CD1c-positive myeloid dendritic cell (primary cell): ENCODE data around the gene COG2.
"Not testable (repeated sequence)": the region's sequence is repeated elsewhere in the genome, so short reads cannot be mapped to it uniquely, and the experiment has no call there.

Source experiments
- DNase-seq: peaks from one replicate; pipeline ENCODE4 v3.0.0-alpha.2; 2016; ENCODE audit errors: extremely low spot score

The COG2 gene

GRCh38 chr1:230642263-230642959, at the start of gene COG2:
Gene COG2, plus strand, starts transcription at chr1:230642481. Its CDS starts 126 bp downstream, at chr1:230642607.
- DNase-seq, result peak; percentile 97

GRCh38 chr1:230592848-230593414, 49.4 kb upstream of the COG2 start:
- DNase-seq, result no peak

- no peak for DNase-seq
Observed at GRCh38 chr1:230594214-230594773, 48.0 kb upstream of the COG2 start.

GRCh38 chr1:230595181-230595580, 47.1 kb upstream of the COG2 start:
- no peak for DNase-seq

- no peak for DNase-seq
Observed at GRCh38 chr1:230596306-230596705, 46.0 kb upstream of the COG2 start.

GRCh38 chr1:230598745-230599144, 43.5 kb upstream of the COG2 start:
- DNase-seq, result no peak

GRCh38 chr1:230599926-230600656, 42.2 kb upstream of the COG2 start:
- no peak for DNase-seq

- DNase-seq, result not testable (repeated sequence)
Observed at GRCh38 chr1:230600657-230601400, 41.5 kb upstream of the COG2 start.

- DNase-seq, result peak; percentile 28
Observed at GRCh38 chr1:230609208-230609607, 33.1 kb upstream of the COG2 start.

GRCh38 chr1:230610589-230610988, 31.7 kb upstream of the COG2 start:
- no peak for DNase-seq

- no peak for DNase-seq
Observed at GRCh38 chr1:230611128-230611877, 31.0 kb upstream of the COG2 start.

- DNase-seq, result no peak
Observed at GRCh38 chr1:230611878-230612235, 30.4 kb upstream of the COG2 start.

- DNase-seq, result no peak
Observed at GRCh38 chr1:230612651-230613050, 29.6 kb upstream of the COG2 start.

- DNase-seq, result no peak
Observed at GRCh38 chr1:230614121-230614520, 28.2 kb upstream of the COG2 start.

- DNase-seq, result no peak
Observed at GRCh38 chr1:230618537-230618936, 23.7 kb upstream of the COG2 start.

- no peak for DNase-seq
Observed at GRCh38 chr1:230620649-230621323, 21.5 kb upstream of the COG2 start.

- DNase-seq, result no peak
Observed at GRCh38 chr1:230621324-230622030, 20.8 kb upstream of the COG2 start.

GRCh38 chr1:230622151-230622550, 20.1 kb upstream of the COG2 start:
- DNase-seq, result no peak

- no peak for DNase-seq
Observed at GRCh38 chr1:230624097-230624713, 18.1 kb upstream of the COG2 start.

- no peak for DNase-seq
Observed at GRCh38 chr1:230626232-230626631, 16.0 kb upstream of the COG2 start.
